C4-2B (cell line): Measurements from ENCODE around the gene INPP5E.

Source experiments
- H3K27ac ChIP-seq: fragments of 450-650 bp; 2 replicates; pipeline ENCODE4 v1.5.1; 2017
- ZFX ChIP-seq: fragments of 450-650 bp; IDR thresholded peaks from 2 replicates; pipeline ENCODE4 v1.6.1; 2017
- TF ChIP-seq, protein P1 (sequence below): fragments of 450-650 bp; conservative IDR thresholded peaks from 2 replicates; pipeline ENCODE4 v1.5.1; 2017; ENCODE audit warnings: mild to moderate bottlenecking

The INPP5E gene

GRCh38 chr9:136485049-136486045 is 45.7 kb upstream of the INPP5E start:
- no peak for TF ChIP-seq ZFX
- TF ChIP-seq, protein P1, sequence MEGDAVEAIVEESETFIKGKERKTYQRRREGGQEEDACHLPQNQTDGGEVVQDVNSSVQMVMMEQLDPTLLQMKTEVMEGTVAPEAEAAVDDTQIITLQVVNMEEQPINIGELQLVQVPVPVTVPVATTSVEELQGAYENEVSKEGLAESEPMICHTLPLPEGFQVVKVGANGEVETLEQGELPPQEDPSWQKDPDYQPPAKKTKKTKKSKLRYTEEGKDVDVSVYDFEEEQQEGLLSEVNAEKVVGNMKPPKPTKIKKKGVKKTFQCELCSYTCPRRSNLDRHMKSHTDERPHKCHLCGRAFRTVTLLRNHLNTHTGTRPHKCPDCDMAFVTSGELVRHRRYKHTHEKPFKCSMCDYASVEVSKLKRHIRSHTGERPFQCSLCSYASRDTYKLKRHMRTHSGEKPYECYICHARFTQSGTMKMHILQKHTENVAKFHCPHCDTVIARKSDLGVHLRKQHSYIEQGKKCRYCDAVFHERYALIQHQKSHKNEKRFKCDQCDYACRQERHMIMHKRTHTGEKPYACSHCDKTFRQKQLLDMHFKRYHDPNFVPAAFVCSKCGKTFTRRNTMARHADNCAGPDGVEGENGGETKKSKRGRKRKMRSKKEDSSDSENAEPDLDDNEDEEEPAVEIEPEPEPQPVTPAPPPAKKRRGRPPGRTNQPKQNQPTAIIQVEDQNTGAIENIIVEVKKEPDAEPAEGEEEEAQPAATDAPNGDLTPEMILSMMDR: peak; percentile 95
- H3K27ac ChIP-seq: peak overlapping the region; percentile 95

DNA sequence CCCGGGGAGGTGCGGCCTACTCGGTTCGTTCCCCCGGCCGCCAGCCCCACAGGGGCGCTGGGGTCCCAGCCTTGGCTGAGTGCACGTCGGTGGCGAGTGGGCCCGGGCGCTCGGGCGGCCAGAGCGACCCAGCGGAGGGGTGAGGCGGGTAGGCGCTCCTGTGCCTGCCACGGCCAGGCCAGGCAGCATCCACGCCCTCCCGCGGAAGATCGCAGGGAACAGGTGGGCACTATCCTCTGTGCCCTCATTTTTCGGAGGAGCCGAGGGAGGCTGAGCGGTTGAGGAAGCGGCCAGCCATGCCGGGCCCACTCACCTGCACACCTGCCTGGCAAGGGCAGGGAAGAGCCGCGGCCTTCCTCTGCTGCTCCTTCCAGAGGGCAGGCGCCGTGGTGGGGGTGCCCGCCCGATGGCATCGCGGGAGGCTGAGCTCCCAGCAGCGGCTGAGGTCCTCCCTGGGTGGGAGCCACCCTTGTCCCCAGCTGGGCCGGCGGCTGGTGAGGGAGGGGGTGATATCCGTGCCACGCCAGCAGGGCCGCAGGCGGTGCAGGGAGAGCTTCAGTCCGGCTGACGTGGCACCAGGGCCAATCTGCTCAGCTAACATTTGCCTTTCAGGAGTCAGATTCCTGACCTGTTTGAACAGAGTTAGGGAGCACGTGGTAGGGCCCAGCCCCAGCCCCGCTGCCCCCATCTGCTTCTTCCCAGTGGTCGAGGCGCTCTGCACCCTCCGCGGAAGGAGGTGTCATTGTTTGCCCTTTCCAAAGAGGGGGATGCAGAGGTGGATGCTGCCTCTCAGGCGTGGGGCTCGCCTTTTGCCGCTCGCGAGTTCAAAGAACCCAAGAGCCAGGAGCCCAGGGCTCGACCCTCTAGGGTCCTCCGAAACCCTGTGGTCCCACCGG is 44.8 kb upstream of the INPP5E start:
- TF ChIP-seq, protein P1: no peak
- peak; percentile 83; the same call in 1 of the 2 replicates for TF ChIP-seq ZFX
- H3K27ac ChIP-seq: peak overlapping the region; percentile 95

DNA sequence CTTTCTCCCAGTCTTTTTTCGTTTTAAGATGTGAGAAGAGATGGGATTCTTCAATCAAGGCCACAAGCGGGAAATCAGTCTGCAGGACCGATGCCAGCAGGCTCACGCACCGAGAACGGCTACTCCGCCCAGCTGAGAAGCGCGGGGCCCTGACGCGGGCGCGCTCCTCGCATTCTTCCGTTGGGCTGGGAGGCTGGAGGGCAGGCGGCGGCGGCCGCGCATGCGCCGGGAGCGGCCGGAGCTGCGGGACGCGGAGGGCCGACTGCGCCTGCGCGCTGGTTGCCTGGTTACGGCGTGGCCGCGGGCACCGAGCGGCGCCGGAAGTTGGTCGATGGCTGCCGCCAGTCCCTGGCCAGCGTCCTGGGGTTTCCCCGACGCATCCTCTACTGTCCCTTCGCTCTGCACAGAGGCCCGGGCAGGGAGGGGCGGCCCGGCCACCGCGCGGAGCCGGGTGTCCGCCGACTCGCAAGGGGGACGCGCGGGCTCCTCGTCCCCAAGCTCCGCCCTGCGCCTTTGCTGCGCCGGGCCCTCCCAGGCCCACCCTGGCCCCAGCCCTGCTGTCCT is 44.0 kb upstream of the INPP5E start:
- TF ChIP-seq ZFX: no peak
- TF ChIP-seq, protein P1: no peak
- peak overlapping the region; percentile 95 for H3K27ac ChIP-seq

GRCh38 chr9:136482793-136483588 is 43.3 kb upstream of the INPP5E start, which contains the start of gene SEC16A:
TSS of gene SEC16A (minus strand) at chr9:136483040. CDS start at chr9:136477615, 5,425 bp downstream.
- peak; percentile 94 for TF ChIP-seq ZFX
- TF ChIP-seq, protein P1: no peak
- H3K27ac ChIP-seq: peak within 1 kb of the TSS; percentile 95

DNA sequence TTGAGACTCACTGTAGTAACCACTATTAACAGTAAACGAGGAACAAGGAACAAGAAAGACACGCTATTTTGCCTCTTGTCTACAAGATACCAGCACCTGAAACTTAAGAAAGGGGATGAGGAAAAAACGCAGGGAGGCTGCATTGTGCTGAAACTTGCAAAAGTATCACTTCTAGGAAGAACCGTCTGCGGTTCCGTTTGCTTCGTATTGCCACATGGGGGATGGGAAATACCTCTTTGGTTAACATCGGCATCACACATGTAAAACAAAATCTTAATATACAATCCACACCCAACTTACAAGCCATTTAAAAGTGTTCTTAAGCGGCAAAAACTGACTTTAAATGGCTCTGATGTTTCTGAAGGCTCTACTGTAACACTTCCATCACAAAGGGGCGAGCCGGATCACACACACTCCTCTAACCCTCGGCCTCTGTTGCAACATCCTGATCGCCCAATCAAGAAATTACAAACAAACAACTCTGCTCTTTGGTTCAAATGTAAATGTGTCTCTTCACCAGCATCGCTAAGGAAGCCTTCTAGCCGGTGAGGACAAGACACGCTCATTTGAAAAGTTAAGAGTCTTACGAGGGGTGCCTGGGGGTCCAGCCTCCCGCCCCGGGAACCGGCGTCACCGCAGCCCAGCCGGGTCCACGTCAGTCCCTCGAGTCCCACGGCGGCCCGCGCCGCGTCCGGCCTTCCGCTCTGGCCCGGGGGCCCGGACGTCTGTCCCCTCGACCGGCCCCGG is 42.6 kb upstream of the INPP5E start:
- no peak for TF ChIP-seq ZFX
- TF ChIP-seq, protein P1: no peak
- H3K27ac ChIP-seq: peak overlapping the region; percentile 95

DNA sequence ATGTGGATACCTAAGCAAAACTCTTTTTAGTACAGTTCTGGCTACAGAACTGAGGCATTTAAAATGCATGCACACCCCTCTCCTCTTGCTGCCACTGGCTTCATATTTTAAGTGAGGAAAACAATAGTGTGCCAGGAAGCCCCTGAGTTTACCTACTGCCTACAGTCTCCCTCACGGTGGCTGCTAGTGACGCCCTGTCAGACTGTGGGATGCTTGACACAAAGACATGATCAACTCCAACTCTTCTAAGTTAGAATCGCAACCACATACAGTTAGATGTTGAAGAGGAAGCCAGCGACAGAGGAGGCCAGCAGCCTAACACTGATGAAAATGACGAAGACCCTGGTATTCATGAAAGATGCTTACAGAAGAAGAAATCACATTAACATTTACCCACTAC is 41.9 kb upstream of the INPP5E start:
- no peak for TF ChIP-seq ZFX
- TF ChIP-seq, protein P1: no peak
- peak overlapping the region; percentile 15; the same call in 1 of the 2 replicates for H3K27ac ChIP-seq
